COLO668 (cell line): Measurements from ENCODE around the gene PKN2.

ENCODE experiments used
- DNase-seq: peaks from one replicate; lab custom pipeline; 2025; ENCODE audit not compliant: unreplicated experiment; lab: John Stamatoyannopoulos, UW

The PKN2 gene

DNA sequence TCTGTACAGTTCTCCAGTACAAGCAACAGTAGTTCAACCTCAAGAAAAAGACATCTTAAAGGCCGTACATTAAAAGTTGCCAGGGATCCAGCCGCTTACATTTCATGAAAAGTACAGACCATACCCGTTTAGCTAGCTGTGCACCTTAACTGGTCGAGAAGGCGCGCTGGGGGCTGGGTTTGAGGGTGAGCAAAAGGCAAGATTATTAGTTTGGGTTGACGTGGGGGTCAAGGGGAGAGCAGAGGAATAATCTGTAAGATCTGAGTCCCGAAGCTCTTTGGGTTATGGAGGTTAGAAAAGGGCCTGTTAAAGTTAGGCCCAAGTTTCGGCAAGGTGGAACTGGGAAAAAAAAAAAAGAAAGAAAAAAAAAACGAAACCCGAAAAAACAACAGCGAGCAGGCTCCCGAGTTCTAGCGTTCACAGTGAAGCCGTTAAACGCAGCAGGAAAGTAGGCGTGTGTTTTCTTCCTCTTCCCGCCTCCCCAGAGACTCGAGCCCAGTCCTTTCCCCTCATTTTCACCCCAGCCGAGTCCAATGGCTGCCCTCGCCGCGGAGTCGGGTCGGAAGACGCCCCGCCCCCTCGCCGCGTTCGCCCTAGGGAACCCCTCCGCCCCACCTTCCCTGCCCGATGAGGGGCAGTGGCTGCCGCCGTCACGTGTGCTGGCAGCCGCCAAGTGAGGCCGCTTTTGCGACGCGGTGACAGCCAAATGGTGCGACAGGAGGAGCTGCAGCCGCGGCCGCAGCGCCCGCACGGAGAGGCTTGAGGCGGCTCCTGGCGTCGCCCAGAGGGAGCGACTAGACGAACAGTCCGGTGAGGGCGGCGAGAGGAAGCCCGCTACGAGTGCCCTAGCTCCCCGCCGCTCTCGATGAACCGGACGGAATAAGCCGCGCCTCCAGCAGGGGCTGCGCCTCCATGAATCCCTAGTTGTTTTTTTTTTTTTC, at the start of gene PKN2:
Gene PKN2, plus strand, starts transcription at position 733 of the 941 bp plus-strand sequence. CDS start 308 bp downstream, outside the sequence.
- peak; percentile 100 for DNase-seq

DNA sequence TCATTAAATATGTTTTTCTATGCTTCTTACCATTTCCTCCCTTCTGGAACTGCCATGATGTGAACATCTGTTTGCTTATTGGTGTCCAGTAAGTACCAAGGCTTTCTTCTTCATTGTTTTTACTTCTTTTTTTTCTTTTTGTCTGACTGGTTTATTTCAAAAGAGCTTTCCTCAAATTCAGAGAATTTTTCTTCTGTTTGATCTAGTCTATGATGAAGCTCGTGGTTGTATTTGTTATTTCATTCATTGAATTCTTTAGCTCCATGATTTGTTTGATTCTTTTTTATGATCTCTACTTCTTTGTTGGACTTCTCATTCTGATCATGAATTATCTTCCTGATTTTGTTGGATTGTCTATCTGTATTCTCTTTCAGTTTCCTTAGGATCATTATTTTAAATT, 49.5 kb upstream of the PKN2 start:
- no peak for DNase-seq

DNA sequence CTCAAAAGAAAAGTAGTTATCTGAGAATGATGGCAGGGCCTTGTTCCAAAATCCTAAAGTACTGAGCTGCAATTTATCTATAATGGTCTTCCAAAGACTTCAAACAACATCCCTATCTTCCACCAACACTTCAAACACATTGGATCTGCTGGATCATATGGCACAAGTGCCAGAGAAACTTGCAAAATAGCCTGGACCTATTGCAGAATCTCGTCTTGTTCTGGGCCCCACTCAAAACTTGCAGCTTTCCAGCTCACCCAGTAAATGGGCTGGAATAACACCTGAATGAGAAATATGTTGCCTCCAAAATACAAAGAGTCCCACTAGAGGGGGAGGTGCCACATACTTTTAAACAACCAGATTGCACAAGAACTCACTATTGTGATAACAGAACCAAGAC, 44.0 kb upstream of the PKN2 start:
- DNase-seq = no peak

DNA sequence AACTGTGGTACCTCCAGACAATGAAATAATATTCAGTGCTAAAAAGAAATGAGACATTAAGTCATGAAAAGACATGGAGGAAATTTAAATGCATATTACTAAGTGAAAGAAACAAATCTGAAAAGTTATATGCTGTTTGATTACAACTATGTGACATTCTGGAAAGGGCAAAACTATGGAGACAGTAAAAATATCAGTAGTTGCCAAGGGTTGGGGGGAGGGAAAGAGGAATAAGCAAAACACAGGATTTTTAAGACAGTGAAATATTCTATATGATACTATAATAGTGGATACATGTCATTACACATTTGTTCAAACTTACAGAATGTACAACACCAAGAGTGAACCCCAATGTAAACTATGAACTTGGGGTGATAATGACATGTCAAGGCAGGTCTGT, 38.2 kb upstream of the PKN2 start:
- DNase-seq = no peak

DNA sequence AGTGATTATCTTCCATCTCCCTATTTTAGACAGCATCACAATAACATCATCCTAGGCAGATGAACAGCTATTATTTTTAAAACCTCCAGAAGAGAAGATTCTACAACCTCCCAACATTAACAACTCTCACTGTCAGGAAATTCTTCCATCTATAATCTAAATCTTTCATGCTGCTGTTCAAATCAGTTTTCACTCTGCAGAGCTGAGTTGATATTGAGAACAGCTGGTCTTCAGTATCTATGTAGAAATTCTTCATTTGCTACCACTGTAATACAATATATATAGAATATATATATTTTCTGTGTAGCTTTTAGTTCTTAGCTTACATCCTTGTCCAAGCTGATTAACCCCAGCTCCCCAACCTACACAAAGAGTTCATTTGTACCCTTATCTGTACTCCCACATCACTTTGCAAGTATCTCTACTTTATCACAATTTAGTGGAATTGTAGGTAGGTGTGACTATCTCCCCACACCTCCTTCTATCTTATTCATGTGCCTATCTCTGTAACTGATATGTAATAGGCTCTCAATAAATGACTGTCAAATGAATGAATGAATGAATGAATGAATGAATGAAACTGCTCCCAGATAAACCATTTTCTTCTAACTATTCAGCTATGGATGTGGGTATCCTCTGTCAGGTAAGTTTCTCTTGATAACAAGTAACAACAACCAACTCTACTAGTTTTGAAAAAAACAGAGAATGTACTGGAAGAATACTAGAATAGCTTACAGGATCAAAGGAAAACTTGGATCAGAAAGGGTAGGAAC, 37.4 kb upstream of the PKN2 start:
- no peak for DNase-seq

DNA sequence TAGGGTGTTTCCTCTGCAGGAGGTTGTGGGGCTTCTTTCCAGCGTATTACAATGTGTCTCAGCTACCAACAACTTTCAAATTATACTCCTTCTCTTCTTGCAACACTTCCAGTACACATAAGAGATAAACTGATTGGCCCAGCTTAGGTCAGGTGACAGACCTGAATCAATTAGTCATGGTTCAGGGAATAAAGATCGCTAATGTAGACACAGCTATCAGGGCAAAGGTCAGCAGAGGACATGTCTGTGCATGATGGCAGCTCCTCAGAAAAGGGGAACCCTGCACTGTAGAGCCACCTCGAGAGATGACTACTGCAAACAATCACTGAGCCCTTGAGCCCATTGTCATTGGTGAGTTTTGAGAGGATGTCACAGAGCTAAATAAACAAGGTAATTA, 36.8 kb upstream of the PKN2 start:
- peak; percentile 39 for DNase-seq

DNA sequence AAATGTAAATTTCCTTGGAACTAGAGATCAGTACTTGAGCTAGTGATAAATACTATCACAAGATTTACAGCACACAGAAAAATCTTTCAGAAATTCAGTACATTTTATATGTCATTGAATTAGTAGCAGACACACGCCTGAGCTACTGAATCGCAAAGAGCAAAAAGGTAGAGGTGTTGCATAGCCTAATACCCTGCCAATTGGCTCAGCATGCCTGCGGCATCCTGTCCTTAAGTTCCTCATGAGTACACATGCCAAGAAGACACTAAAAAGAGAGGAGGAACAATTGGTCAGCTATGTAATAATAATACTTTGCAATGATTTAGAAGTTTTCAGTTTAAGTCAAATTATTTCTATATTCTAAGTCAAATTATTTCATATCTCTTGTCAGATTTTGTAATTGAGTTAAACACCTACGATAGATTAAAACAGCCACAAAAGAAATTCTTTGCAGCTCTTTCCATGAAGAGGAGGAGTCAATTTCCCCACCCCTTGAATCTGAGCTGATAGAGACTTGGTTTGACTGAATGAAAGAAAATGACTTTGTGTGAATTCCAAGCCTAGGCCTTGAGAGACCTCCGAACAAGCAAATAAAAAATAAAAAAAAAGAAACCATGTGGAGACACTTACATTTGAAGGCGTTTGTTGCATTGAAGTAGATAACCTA, 36.2 kb upstream of the PKN2 start:
- no peak for DNase-seq

DNA sequence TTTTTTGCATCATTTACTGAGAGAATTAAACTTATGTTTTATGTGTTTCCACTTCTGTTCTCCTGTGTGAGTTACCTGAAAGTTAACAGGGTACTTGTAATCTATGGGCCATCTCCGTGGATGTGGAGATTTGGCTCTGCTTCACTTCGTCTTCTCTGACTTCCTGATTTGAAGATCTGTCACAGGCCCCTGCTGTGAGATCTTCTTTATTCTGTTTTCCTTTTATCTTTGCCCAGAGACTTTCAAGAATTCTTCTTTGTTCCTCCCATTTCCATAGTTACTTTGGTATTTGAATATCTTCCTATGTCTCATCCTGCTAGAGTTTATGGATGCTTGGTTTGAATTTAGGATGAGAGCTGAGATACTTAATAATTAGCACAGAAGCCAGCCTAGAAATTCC, 35.4 kb upstream of the PKN2 start:
- DNase-seq = no peak

DNA sequence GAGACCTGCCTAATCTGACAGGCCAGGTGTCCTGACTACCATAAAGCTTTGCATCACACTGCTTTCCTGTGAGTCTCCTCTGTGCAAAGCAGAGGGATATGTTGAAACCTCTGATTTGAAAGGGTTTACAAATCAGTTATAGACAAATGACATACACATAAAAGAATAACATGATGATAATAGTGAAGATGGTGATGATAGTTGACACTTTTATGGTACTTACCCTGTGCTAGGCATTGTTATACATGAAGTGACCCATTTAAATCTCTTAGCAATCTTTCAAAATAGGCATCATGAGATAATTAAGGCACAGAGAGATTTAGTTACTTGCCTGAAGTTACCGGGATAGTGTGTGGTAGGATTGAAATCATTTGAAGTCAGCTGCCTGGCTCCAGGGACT, 34.1 kb upstream of the PKN2 start:
- no peak for DNase-seq

DNA sequence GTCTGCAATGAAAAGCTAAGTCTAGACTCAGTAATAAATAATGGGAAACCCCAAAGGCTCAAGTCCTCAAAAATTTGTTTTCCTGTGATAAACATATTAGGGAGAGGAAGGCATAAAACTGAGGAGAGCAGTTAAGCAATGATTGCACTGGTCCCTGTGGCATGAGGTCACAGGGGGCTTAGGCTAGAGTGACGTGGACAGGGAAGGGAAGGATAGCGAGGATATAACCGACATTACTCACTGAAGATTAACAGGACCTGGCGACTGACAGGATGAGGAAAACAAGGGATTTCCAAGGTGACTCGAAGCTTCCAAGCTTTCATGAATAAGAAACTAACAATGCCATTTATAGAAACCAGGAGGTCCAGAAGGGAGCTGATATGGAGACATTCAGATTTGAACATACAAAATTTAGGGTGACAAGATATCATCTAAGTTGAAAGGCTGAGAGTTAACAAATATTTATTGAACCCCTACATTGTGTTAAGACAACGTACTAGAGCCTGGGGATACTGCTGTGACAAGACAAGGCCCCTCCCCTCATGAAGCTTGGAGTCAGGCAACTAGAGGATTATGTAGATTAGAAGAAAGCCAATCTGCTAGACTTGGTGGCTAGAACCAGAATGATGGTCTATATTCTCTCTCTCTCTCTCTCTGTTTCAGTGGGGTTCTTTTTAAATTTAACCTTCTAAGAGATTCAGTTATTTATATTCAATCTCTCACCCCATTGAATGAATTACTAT, 33.2 kb upstream of the PKN2 start:
- DNase-seq = no peak

DNA sequence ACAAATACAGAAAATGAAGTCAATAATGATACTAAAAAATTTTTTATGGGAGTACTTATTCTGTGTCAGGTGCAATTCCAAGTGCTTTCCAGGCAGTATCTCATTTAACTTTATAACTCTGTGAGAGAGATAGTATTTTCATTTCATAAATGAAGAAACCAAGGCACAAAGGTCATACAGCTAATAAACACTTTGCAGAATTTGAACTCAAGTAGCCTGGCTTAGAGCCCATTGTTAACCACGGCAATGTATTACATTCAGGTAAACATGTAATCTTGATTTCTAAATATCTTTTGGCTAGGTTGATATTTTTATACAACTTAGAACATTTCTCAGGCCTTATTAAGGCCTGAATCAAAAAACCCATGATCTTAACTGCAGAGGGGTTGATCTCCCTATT, 28.9 kb upstream of the PKN2 start:
- DNase-seq = no peak

DNA sequence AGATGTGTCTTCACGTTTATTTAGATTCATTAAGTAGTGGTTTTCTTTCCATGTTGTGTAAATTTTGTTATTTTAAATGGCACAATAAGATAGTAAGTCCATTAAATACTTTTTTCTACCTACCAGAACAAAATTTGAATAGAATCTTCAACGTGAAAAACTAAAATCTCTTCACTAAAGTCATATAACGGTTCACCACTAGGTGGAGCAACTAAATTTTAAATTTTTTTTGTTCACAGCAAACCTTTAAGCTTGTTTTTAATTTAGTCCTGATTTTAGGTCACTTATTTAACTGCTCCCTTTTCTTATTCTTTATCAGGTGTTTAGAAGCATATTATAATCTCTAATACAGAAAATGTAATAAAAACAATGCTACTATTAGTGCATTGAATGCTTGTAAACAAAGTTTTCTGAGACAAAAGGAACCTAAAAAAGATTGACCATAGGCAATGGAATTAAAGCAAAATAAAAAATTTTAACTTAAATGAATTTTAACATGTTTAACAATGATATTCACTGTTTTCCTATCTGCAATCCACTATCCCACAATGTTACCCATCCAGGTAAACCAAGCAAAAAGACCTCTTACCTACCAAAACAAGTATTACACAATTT, 28.3 kb upstream of the PKN2 start:
- DNase-seq = no peak

DNA sequence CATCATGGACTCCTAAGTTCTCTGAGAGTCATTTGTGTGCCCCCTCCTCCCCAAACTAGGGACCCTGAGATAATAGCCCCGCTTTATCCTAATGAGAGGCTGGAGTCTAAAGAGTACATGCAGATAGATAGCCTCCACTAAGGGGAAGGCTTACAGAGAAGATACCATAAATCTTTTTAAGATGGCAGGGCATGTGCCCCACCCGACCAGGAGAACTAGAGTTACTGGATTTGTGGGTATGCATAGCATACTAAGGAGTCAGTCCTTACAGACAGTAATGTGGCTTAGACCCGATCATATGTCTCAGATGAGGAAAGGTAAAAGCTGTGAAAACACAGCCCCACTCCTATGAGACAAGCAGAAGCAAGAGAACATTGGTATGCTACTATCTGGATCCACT, 25.7 kb upstream of the PKN2 start:
- no peak for DNase-seq

DNA sequence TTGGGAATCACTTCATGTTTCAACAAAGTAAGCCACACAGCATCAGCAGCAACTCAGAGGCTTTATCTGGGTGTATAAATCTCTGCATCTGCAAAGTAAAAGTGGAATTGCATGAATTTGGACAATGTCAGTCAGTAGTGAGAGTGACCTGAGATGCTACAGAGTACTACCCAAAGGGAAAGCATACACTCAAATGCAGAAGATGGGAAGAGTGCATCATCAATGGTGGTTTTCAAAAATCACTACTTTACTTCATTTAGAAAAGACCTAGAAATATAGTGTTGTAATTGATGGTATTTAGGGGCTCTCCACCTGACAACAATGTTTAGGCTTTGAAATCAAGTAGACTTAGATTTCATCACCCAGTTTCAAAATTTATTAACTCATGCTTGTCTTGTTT, 24.5 kb upstream of the PKN2 start:
- no peak for DNase-seq

DNA sequence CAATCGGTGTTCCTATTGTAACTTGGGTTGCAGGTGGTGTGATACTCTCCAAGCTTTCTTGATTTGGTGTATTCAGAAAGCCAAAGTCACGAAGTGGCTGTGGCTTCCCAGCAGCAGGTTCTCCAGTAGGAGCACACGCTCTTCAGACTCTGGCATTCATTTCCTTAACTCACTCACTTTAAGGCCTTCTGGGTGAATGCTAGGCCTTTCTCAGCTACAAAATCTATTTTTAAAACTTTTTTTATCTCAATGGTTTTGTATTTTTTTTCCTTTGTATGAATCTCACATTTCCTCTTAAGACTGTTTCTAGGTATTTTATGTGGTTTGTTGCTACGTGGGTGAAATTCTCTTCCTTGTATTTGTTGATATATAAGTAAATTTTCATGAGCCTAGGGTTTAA, 22.9 kb upstream of the PKN2 start:
- no peak for DNase-seq

DNA sequence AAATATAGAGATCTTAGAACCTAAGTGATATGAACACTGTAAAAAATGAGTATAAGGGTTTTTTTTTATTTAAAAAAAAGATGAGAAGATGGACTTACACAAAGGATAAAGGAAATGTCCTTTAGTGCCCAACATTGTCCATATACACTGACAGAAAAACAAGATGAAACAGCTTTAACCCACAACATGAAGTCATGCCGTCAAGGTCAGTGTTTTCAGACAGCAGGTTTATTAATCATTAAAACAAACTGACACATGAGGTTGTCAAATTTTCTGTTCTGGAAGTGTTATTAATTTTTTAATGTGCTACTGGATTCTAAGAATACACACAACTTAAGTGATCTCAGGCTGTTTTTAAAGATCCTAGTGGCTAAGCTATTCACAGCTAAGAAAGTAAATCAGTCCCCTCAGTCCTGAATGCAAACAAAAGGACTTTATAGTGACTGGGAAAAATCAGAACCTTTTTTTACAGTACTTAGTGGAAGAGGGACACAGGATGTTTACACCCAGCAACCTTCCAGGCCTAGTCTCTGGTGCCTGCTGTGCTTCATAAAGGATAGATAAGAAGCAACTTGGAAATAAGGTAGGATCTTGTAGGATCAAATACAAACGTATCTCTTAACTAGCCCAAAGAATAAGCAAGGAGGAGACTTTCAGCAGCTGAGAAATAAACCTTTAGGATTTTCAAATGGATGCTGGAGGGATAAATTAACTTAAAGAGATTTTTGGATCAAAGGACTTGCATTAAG, 21.9 kb upstream of the PKN2 start:
- no peak for DNase-seq

DNA sequence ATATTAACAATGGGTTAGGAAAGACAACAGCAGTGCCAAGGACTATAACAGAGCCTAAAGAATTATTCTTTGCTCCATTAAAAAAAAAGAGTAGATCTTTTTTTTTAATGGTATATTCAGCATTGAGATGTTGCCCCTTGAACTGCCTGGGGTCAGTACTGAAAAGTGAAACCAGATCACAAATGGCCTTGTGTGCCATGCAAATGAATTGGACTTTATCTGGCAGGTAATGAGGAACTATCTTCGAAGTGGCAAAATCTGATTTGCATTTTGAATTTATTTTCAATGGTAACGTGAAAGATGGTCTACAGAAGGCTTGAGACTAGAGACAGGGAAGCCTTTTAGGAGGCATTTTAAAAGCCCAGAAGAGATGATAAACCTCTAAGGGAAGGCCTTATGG, 21.4 kb upstream of the PKN2 start:
- DNase-seq = no peak

DNA sequence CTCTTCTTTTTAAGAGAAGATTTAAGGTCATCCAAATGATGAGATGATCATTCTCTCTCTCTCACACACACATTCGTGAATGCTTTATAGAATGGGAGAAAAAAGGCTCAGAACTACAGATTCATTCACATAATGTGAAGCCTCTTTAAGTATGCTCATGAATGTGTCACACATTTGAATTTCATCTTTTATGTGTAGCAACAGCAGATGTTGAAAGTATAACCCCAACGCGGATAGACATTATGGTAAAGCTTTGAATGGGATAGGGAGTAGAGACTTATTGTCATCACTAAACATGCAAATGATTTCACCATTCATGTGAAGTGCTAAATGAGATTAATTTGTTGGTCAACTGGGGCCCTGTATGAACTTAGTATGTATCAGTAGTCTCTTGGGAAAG, 15.7 kb upstream of the PKN2 start:
- DNase-seq = no peak

DNA sequence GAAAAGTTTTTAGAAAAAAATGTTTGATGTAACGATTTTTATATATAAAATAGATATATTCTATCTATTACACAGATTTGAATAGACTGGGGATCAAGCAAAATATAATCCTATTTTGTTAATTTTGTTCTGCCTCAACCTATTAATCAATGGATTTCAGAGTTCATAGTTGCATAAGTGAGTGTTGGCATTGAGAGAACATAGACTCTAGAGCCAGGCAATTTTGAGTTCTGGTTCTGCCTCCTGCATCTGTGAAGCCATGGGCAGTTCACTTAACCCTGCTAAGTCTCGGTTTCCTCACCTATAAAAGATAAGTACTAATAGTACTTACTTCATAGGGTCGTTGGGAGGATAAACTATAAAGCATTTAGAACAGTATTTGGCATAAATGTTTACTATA, 13.6 kb upstream of the PKN2 start:
- DNase-seq = no peak

DNA sequence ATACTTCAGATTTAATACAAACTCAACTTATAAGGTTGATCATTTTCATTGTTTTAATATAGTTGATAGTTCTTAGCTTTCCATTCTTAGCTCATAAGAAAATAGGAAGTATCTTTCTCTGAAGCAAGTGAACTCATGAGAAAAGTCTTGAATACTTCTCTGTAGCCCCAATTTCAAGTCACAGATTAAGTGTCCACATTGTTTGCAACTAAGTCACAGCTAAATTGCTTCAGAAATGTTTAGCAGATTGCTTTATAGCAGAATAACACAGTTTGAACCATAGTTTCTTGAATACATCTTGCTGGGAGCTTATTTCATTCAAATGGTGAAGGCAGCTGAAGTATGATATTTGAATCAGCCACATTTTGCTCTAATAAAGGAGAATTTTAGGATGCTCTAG, 10.6 kb upstream of the PKN2 start:
- no peak for DNase-seq
